Suprapubic skin (tissue), 4 donors: ENCODE results near the gene RAET1E. TPM values are rescaled to one million over a fixed set of nuclear protein-coding genes. Genes with fewer than 3 reads are reported as not detected.
"Not testable (repeated sequence)": the region's sequence is repeated elsewhere in the genome, so short reads cannot be mapped to it uniquely, and the experiment has no call there.

ENCODE experiments used
- DNase-seq, 2 donors: peaks; one replicate each; pipeline ENCODE4 v3.0.0-alpha.2; 2019; ENCODE audit warnings: low spot score in 2 of 2
- H3K27ac ChIP-seq: fragments of 200-600 bp; sonication (generic); one replicate; pipeline ENCODE4 v1.5.1; 2019
- H3K27me3 ChIP-seq: fragments of 200-600 bp; sonication (generic); one replicate; pipeline ENCODE4 v1.5.1; 2019
- H3K36me3 ChIP-seq: fragments of 200-600 bp; sonication (generic); one replicate; pipeline ENCODE4 v1.5.1; 2019
- H3K4me1 ChIP-seq: fragments of 200-600 bp; sonication (generic); one replicate; pipeline ENCODE4 v1.5.1; 2019
- H3K4me3 ChIP-seq: fragments of 200-600 bp; sonication (generic); one replicate; pipeline ENCODE4 v1.5.1; 2019; ENCODE audit warnings: mild to moderate bottlenecking
- H3K9me3 ChIP-seq: fragments of 200-600 bp; sonication (generic); one replicate; pipeline ENCODE4 v1.5.1; 2019
- CTCF ChIP-seq, 2 donors: fragments of 200-600 bp in 1 of 2; fragments of 450-650 bp in 1 of 2; sonication (generic) in 1 of 2; IDR thresholded peaks; one replicate each; pipeline ENCODE4 v1.5.1; 2016 to 2019; ENCODE audit warnings: antibody characterized with exemption in 2 of 2, mild to moderate bottlenecking in 1 of 2, moderate library complexity in 1 of 2
- EP300 ChIP-seq: sonication (generic); formaldehyde crosslinking; IDR thresholded peaks from one replicate; pipeline ENCODE4 v1.6.1; 2017; ENCODE audit warnings: antibody characterized with exemption
- POLR2A ChIP-seq, 2 donors: fragments of 450-650 bp; IDR thresholded peaks; one replicate each; pipeline ENCODE4 v1.6.1; 2017; ENCODE audit warnings: antibody characterized with exemption in 2 of 2, mild to moderate bottlenecking in 2 of 2, moderate library complexity in 2 of 2
- POLR2AphosphoS5 ChIP-seq, 3 donors: sonication (generic); formaldehyde crosslinking; IDR thresholded peaks; one replicate each; pipeline ENCODE4 v1.6.1; 2017; ENCODE audit warnings: antibody characterized with exemption in 3 of 3
- WGBS: methylation state at CpG from one replicate; pipeline ENCODE4 v1.1.5; 2018; 5-methylcytosine and 5-hydroxymethylcytosine counted together
- total RNA-seq, 4 donors: library from RNA; depleted of rRNA; stranded (reverse); fragments of >200 nt; gene quantifications; one replicate each; pipeline ENCODE4 v1.1.0, GENCODE V29; 2016

RAET1E gene, protein sequence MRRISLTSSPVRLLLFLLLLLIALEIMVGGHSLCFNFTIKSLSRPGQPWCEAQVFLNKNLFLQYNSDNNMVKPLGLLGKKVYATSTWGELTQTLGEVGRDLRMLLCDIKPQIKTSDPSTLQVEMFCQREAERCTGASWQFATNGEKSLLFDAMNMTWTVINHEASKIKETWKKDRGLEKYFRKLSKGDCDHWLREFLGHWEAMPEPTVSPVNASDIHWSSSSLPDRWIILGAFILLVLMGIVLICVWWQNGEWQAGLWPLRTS
- total RNA-seq = 10 to 100 TPM; 14.4 to 46.8 (median 22.8) TPM

GRCh38 chr6:149897855-149898744 is at the start of gene RAET1E:
TSS of gene RAET1E (minus strand) at chr6:149898113. CDS start at chr6:149890901, 7,212 bp downstream.
- 54% methylated on average over 17 of the region's 17 CpGs for WGBS
- Histone ChIP-seq H3K4me1 (peaks cover 64% of the 10 kb centered on the region), H3K9me3 (no peaks in the 10 kb centered on the region), H3K27me3 (no peaks in the 10 kb centered on the region), H3K4me3 (peak within 1 kb of the TSS; percentile 28), H3K27ac (peak within 1 kb of the TSS; percentile 81), H3K36me3 (no peaks in the 10 kb centered on the region)
- peak; percentile 51 to 62 for DNase-seq
- TF ChIP-seq EP300 (no peak), POLR2AphosphoS5 (IDR thresholded peaks at IDR 0.05) (no peak), POLR2A (IDR thresholded peaks at IDR 0.05) (no peak), CTCF (IDR thresholded peaks at IDR 0.05) (no peak)

GRCh38 chr6:149947533-149947932 is 49.6 kb upstream of the RAET1E start:
- peaks cover 44% of the 10 kb centered on the region for H3K27me3 ChIP-seq
- WGBS = no CpG with 5 or more reads among the region's 1 CpG
- not testable (repeated sequence) for H3K4me3 ChIP-seq

GRCh38 chr6:149946631-149947030 is 48.7 kb upstream of the RAET1E start:
- not testable (repeated sequence) for H3K9me3 ChIP-seq, H3K27ac ChIP-seq, H3K36me3 ChIP-seq, H3K4me3 ChIP-seq, H3K4me1 ChIP-seq
- peak in 1 of 2 donors; percentile 71 for DNase-seq
- H3K27me3 ChIP-seq = peaks cover 41% of the 10 kb centered on the region
- 71% methylated on average over 7 of the region's 7 CpGs for WGBS

More at GRCh38 chr6:149947533-149947932, 49.6 kb upstream of the RAET1E start:
- not testable (repeated sequence) for H3K4me1 ChIP-seq, DNase-seq, H3K9me3 ChIP-seq, H3K36me3 ChIP-seq, H3K27ac ChIP-seq

- 87% methylated on average over 3 of the region's 6 CpGs for WGBS
- H3K27me3 ChIP-seq = peaks cover 40% of the 10 kb centered on the region
- H3K4me1 ChIP-seq = peaks cover 17% of the 10 kb centered on the region
- H3K36me3 ChIP-seq, H3K27ac ChIP-seq, DNase-seq, H3K4me3 ChIP-seq, H3K9me3 ChIP-seq: not testable (repeated sequence)
Observed at GRCh38 chr6:149945276-149945675, 47.4 kb upstream of the RAET1E start.

- peaks cover 26% of the 10 kb centered on the region for H3K4me1 ChIP-seq
- H3K36me3 ChIP-seq, H3K4me3 ChIP-seq, H3K27ac ChIP-seq, H3K9me3 ChIP-seq: not testable (repeated sequence)
- H3K27me3 ChIP-seq = peaks cover 45% of the 10 kb centered on the region
- no CpG with 5 or more reads among the region's 5 CpGs for WGBS
- peak in 1 of 2 donors; percentile 61 for DNase-seq
Observed at GRCh38 chr6:149943321-149943720, 45.4 kb upstream of the RAET1E start.

- TF ChIP-seq EP300 = no peak
- TF ChIP-seq POLR2A (IDR thresholded peaks at IDR 0.05) = no peak
- TF ChIP-seq CTCF (IDR thresholded peaks at IDR 0.05) = no peak
- TF ChIP-seq POLR2AphosphoS5 (IDR thresholded peaks at IDR 0.05) = no peak
- no peaks in the 10 kb centered on the region for H3K36me3 ChIP-seq
- 56% methylated on average over 8 of the region's 13 CpGs for WGBS
- H3K4me3 ChIP-seq = peak overlapping the region; percentile 46
- H3K4me1 ChIP-seq = peaks cover 29% of the 10 kb centered on the region
- H3K27ac ChIP-seq = no peak overlapping the region
- peak in 1 of 2 donors; percentile 77 for DNase-seq
- H3K9me3 ChIP-seq = no peaks in the 10 kb centered on the region
- peaks cover 49% of the 10 kb centered on the region for H3K27me3 ChIP-seq
Observed at GRCh38 chr6:149942461-149942829, 44.5 kb upstream of the RAET1E start.
